Osteoblast (primary cell): ENCODE measurements around the gene MRNIP. TPM values are rescaled to one million over a fixed set of nuclear protein-coding genes. Genes with fewer than 3 reads are reported as not detected.
A peak's percentile ranks its signal among the peaks of the same experiment; 100 is the strongest.

Experiments used
- DNase-seq: peaks from one replicate; pipeline ENCODE4 v3.0.0; 2011; ENCODE audit warnings: low spot score, mixed read lengths; ENCODE audit not compliant: insufficient read length; ENCODE audit errors: missing footprints
- H2AFZ ChIP-seq: 2 replicates; pipeline ENCODE4 v1.6.0; 2011; ENCODE audit warnings: mild to moderate bottlenecking, low read length
- H3K27ac ChIP-seq: 2 replicates; pipeline ENCODE4 v1.5.1; 2011; ENCODE audit warnings: mild to moderate bottlenecking, low read depth, low read length, moderate library complexity
- H3K27me3 ChIP-seq: 2 replicates; pipeline ENCODE4 v1.6.0; 2012; ENCODE audit warnings: mild to moderate bottlenecking, control low read depth, inconsistent platforms, low read length, moderate library complexity; ENCODE audit not compliant: insufficient read depth
- H3K36me3 ChIP-seq: 2 replicates; pipeline ENCODE4 v1.5.1; 2011; ENCODE audit warnings: mild to moderate bottlenecking, low read length, control low read depth, moderate library complexity; ENCODE audit not compliant: insufficient read depth
- H3K4me1 ChIP-seq: 2 replicates; pipeline ENCODE4 v1.5.1; 2011; ENCODE audit warnings: mild to moderate bottlenecking, low read length, control low read depth, moderate library complexity; ENCODE audit not compliant: insufficient read depth
- H3K4me2 ChIP-seq: 2 replicates; pipeline ENCODE4 v1.6.0; 2011; ENCODE audit warnings: mild to moderate bottlenecking, low read length; ENCODE audit not compliant: insufficient read depth
- H3K4me3 ChIP-seq: fragments of 200-600 bp; sonication (generic); 3 replicates; pipeline ENCODE4 v1.5.1; 2012; ENCODE audit warnings: mild to moderate bottlenecking, low read length, inconsistent platforms; ENCODE audit not compliant: insufficient read depth
- H3K79me2 ChIP-seq: 2 replicates; pipeline ENCODE4 v1.6.0; 2012; ENCODE audit warnings: mild to moderate bottlenecking, low read length, control low read depth, inconsistent platforms; ENCODE audit not compliant: insufficient read depth
- H3K9me3 ChIP-seq: 2 replicates; pipeline ENCODE4 v1.5.1; 2011; ENCODE audit warnings: low read depth, low read length, control low read depth
- H4K20me1 ChIP-seq: 2 replicates; pipeline ENCODE4 v1.6.0; 2012; ENCODE audit warnings: mild to moderate bottlenecking, low read length, control low read depth; ENCODE audit not compliant: insufficient read depth
- total RNA-seq: library from RNA; depleted of rRNA; stranded (reverse); fragments of >200 nt; gene quantifications from 2 replicates; pipeline ENCODE4 v1.2.3, GENCODE V29; 2012
- TF ChIP-seq, protein P1 (sequence below): IDR thresholded peaks from 2 replicates; pipeline ENCODE4 v1.5.1; 2011; ENCODE audit warnings: mild to moderate bottlenecking, low read depth, low read length, moderate library complexity; ENCODE audit errors: extremely low read depth

Gene MRNIP
- total RNA-seq, 1 donor: 10.1 TPM

DNA sequence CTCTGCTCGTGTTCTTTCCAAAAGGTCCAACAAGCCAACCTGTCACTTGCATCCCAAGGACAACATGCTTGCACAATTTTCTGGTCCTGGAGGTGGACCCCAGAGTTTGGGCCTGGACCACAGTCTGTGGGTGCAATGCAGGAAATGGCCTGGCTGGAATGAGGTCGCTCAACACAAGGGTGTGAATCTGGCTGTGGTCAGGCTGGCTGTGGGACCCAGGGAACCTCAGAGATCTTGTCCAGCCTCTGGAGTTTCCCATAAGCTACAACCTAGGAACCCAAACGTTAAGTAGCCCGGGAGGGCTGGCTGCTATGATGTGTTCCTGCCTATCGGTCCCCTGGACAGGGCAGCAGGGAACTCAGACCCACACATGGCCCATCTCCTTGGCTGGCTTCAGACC is 33.6 kb upstream of the MRNIP start:
- H3K9me3 ChIP-seq: no peaks in the 10 kb centered on the region
- no peak overlapping the region for H3K27ac ChIP-seq
- no peaks in the 10 kb centered on the region for H3K27me3 ChIP-seq
- peaks cover 81% of the 10 kb centered on the region for H3K36me3 ChIP-seq
- H2AFZ ChIP-seq: no peak overlapping the region
- DNase-seq: peak; percentile 84
- H4K20me1 ChIP-seq: no peaks in the 10 kb centered on the region
- no peak overlapping the region for H3K4me2 ChIP-seq
- no peaks in the 10 kb centered on the region for H3K79me2 ChIP-seq
- no peaks in the 10 kb centered on the region for H3K4me1 ChIP-seq
- H3K4me3 ChIP-seq: no peak overlapping the region
- TF ChIP-seq, protein P1, sequence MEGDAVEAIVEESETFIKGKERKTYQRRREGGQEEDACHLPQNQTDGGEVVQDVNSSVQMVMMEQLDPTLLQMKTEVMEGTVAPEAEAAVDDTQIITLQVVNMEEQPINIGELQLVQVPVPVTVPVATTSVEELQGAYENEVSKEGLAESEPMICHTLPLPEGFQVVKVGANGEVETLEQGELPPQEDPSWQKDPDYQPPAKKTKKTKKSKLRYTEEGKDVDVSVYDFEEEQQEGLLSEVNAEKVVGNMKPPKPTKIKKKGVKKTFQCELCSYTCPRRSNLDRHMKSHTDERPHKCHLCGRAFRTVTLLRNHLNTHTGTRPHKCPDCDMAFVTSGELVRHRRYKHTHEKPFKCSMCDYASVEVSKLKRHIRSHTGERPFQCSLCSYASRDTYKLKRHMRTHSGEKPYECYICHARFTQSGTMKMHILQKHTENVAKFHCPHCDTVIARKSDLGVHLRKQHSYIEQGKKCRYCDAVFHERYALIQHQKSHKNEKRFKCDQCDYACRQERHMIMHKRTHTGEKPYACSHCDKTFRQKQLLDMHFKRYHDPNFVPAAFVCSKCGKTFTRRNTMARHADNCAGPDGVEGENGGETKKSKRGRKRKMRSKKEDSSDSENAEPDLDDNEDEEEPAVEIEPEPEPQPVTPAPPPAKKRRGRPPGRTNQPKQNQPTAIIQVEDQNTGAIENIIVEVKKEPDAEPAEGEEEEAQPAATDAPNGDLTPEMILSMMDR: peak; percentile 12

DNA sequence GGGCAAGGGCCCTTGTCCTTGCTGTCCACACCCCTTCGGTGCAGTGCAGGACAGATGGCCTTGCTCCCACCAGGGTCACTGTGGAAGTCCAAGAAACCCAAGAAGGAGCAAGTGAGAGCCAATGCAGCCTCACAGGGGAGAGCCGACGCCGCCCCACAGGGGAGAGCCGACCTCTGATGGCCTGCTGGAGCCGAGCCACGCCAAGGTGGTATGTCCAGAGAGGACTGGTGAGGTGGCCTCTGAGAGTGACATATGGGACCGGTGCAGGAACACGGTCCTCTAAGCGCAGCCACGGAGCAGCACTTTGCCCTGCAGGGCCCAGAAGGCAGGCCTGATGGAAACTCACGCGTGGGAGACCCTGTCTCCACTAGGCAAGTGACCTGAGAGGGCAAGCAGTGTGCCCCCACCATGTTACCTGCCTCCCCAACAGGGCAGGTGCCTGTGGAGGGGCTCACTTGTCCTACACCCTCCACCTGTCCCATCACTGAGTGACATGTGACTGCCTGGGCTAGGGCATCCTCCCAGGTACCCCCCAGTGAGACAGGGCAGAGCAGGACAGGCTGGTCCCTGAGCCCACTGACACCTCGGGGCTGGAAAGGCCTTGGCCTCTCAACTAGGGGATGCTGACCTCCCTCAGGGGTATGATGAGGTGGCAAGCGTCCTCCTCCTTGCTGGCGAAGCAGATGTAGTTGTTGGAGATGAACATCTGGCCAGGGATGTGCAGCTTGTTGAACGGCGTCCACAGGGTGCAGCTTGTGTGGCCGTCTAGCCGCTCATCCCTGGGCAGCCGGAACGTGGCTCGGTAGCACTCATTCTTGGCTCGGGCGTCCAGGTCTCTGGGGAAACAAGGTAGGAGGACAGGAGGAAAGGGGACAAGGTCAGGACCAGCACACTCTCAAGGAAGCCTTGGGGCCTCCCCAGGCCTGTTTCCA is 32.4 kb upstream of the MRNIP start:
- peak; percentile 80 for DNase-seq
- Histone ChIP-seq H3K36me3 (peaks cover 86% of the 10 kb centered on the region), H3K27ac (no peak overlapping the region), H3K4me3 (no peak overlapping the region), H2AFZ (no peak overlapping the region), H3K4me1 (no peaks in the 10 kb centered on the region), H3K27me3 (no peaks in the 10 kb centered on the region), H4K20me1 (peaks cover 3% of the 10 kb centered on the region), H3K9me3 (no peaks in the 10 kb centered on the region), H3K4me2 (no peak overlapping the region), H3K79me2 (peaks cover 3% of the 10 kb centered on the region)
- TF ChIP-seq, protein P1: no peak

DNA sequence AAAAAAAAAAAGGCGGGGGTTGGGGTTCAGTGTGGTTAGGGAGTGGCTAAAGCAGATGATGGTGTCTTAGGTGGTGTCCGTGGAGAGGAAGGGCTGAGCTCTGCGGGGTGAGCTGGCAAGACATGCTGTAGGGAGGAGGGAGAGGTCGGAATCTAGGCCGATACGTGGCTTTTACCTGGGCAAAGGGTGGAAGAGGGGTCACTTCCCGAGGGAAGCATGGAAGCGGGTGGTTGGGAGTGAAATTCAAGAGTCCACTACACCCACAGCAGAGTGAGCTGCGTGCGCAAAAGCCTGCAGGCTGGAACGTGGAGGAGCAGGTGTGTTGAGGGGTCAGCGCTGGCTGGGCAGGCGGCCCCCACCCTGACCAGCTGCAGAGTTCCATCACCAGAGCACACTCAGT is 31.3 kb upstream of the MRNIP start:
- H3K9me3 ChIP-seq: no peaks in the 10 kb centered on the region
- H3K4me2 ChIP-seq: no peak overlapping the region
- H3K36me3 ChIP-seq: peaks cover 85% of the 10 kb centered on the region
- no peak overlapping the region for H3K27ac ChIP-seq
- H3K4me3 ChIP-seq: no peak overlapping the region
- H3K4me1 ChIP-seq: no peaks in the 10 kb centered on the region
- no peaks in the 10 kb centered on the region for H3K27me3 ChIP-seq
- H3K79me2 ChIP-seq: peaks cover 3% of the 10 kb centered on the region
- DNase-seq: peak; percentile 66
- peaks cover 3% of the 10 kb centered on the region for H4K20me1 ChIP-seq
- TF ChIP-seq, protein P1: no peak
- no peak overlapping the region for H2AFZ ChIP-seq

DNA sequence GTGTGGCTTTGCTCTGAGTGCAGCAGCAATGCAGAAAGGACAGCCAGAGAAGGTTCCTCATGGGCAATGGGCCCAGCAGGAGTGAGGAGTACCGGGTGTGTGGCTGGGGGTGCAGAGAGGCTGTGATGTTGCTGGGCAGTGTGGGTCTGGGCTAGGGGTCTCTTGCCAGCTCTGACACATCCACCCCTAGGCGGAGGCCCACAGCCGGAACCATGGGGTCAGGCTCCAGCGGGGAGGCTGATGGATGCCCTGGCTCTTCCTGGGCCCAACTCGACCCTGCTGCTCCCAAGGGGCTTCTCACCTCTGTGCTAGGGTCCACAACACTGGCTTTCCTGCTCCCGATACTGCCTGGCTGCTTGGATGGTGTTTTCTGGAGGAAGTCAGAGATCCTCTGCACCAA is 29.2 kb upstream of the MRNIP start:
- Histone ChIP-seq H3K9me3 (peaks cover 5% of the 10 kb centered on the region), H2AFZ (no peak overlapping the region), H3K27me3 (no peaks in the 10 kb centered on the region), H3K79me2 (peaks cover 3% of the 10 kb centered on the region), H3K27ac (no peak overlapping the region), H4K20me1 (peaks cover 3% of the 10 kb centered on the region), H3K4me1 (no peaks in the 10 kb centered on the region), H3K36me3 (peaks cover 89% of the 10 kb centered on the region), H3K4me2 (no peak overlapping the region), H3K4me3 (no peak overlapping the region)
- TF ChIP-seq, protein P1: no peak
- DNase-seq: peak; percentile 37
